Effector memory CD4-positive, alpha-beta T cell (primary cell): ENCODE results near the gene SDHAF2.
A peak's percentile ranks its signal among the peaks of the same experiment; 100 is the strongest.
"Not testable (repeated sequence)": the region's sequence is repeated elsewhere in the genome, so short reads cannot be mapped to it uniquely, and the experiment has no call there.

Experiments
- DNase-seq, 3 donors: peaks; one replicate each; pipeline ENCODE4 v3.0.0-alpha.2; 2020
- H3K27ac ChIP-seq: 2 replicates; pipeline ENCODE4 v1.7.0; 2013; ENCODE audit warnings: mild to moderate bottlenecking, low read length, moderate library complexity; ENCODE audit not compliant: insufficient read depth, poor library complexity, severe bottlenecking
- H3K27me3 ChIP-seq: replicated peaks from 2 replicates; pipeline ENCODE4 v1.7.0; 2013; ENCODE audit warnings: mild to moderate bottlenecking, low read length; ENCODE audit not compliant: insufficient read depth, control insufficient read depth, poor library complexity, severe bottlenecking
- H3K36me3 ChIP-seq: 2 replicates; pipeline ENCODE4 v1.7.0; 2013; ENCODE audit warnings: mild to moderate bottlenecking, low read length, moderate library complexity; ENCODE audit not compliant: control insufficient read depth, insufficient read depth
- H3K4me1 ChIP-seq: 2 replicates; pipeline ENCODE4 v1.7.0; 2013; ENCODE audit warnings: low read length, mild to moderate bottlenecking; ENCODE audit not compliant: control insufficient read depth, insufficient read depth, poor library complexity, severe bottlenecking
- H3K4me3 ChIP-seq: 2 replicates; pipeline ENCODE4 v1.7.0; 2013; ENCODE audit warnings: low read length, low read depth, mild to moderate bottlenecking; ENCODE audit not compliant: insufficient read depth, poor library complexity, severe bottlenecking
- H3K9me3 ChIP-seq: 2 replicates; pipeline ENCODE4 v1.7.0; 2013; ENCODE audit warnings: mild to moderate bottlenecking, low read length, moderate library complexity; ENCODE audit not compliant: control insufficient read depth

The SDHAF2 gene

GRCh38 chr11:61472868-61473267 lies 42.9 kb downstream of the SDHAF2 start:
- Histone ChIP-seq H3K4me3 (no peak overlapping the region), H3K27ac (no peak overlapping the region), H3K9me3 (no peaks in the 10 kb centered on the region), H3K4me1 (peaks cover 4% of the 10 kb centered on the region), H3K27me3 (no peaks in the 10 kb centered on the region), H3K36me3 (peaks cover 8% of the 10 kb centered on the region)
- no peak for DNase-seq

GRCh38 chr11:61473370-61474012 lies 43.6 kb downstream of the SDHAF2 start:
- DNase-seq: no peak
- peaks cover 2% of the 10 kb centered on the region for H3K36me3 ChIP-seq
- peaks cover 6% of the 10 kb centered on the region for H3K4me1 ChIP-seq
- no peaks in the 10 kb centered on the region for H3K27me3 ChIP-seq
- H3K27ac ChIP-seq: no peak overlapping the region
- H3K9me3 ChIP-seq: no peaks in the 10 kb centered on the region
- H3K4me3 ChIP-seq: no peak overlapping the region

GRCh38 chr11:61474013-61474643 lies 44.2 kb downstream of the SDHAF2 start:
- Histone ChIP-seq H3K27ac (no peak overlapping the region), H3K4me1 (peaks cover 6% of the 10 kb centered on the region), H3K27me3 (no peaks in the 10 kb centered on the region), H3K4me3 (no peak overlapping the region), H3K9me3 (no peaks in the 10 kb centered on the region), H3K36me3 (no peaks in the 10 kb centered on the region)
- no peak for DNase-seq

GRCh38 chr11:61475433-61475832 lies 45.5 kb downstream of the SDHAF2 start:
- Histone ChIP-seq H3K27ac (no peak overlapping the region), H3K4me3 (no peak overlapping the region), H3K9me3 (no peaks in the 10 kb centered on the region), H3K27me3 (no peaks in the 10 kb centered on the region), H3K36me3 (no peaks in the 10 kb centered on the region), H3K4me1 (peaks cover 6% of the 10 kb centered on the region)
- no peak for DNase-seq

GRCh38 chr11:61476371-61476770 lies 46.4 kb downstream of the SDHAF2 start:
- no peaks in the 10 kb centered on the region for H3K27me3 ChIP-seq
- peaks cover 6% of the 10 kb centered on the region for H3K4me1 ChIP-seq
- no peak overlapping the region for H3K27ac ChIP-seq
- DNase-seq: no peak
- H3K36me3 ChIP-seq: no peaks in the 10 kb centered on the region
- no peaks in the 10 kb centered on the region for H3K9me3 ChIP-seq
- H3K4me3 ChIP-seq: no peak overlapping the region

GRCh38 chr11:61477126-61477525 lies 47.2 kb downstream of the SDHAF2 start:
- Histone ChIP-seq H3K4me3 (no peak overlapping the region), H3K27me3 (no peaks in the 10 kb centered on the region), H3K27ac (no peak overlapping the region), H3K36me3 (no peaks in the 10 kb centered on the region), H3K4me1 (peaks cover 6% of the 10 kb centered on the region), H3K9me3 (no peaks in the 10 kb centered on the region)
- DNase-seq: no peak

GRCh38 chr11:61477727-61478148 lies 47.8 kb downstream of the SDHAF2 start:
- peak; percentile 13 to 31 (median 15) for DNase-seq
- no peaks in the 10 kb centered on the region for H3K9me3 ChIP-seq

GRCh38 chr11:61479360-61480058 lies 49.6 kb downstream of the SDHAF2 start:
- H3K9me3 ChIP-seq, H3K4me1 ChIP-seq, DNase-seq, H3K36me3 ChIP-seq, H3K27ac ChIP-seq, H3K27me3 ChIP-seq, H3K4me3 ChIP-seq: not testable (repeated sequence)

More at GRCh38 chr11:61477727-61478148, 47.8 kb downstream of the SDHAF2 start:
- no peaks in the 10 kb centered on the region for H3K27me3 ChIP-seq
- H3K4me3 ChIP-seq: no peak overlapping the region
- peaks cover 6% of the 10 kb centered on the region for H3K4me1 ChIP-seq
- no peak overlapping the region for H3K27ac ChIP-seq
- no peaks in the 10 kb centered on the region for H3K36me3 ChIP-seq

- H3K4me3 ChIP-seq: no peak overlapping the region
- peaks cover 6% of the 10 kb centered on the region for H3K4me1 ChIP-seq
Measured at GRCh38 chr11:61480261-61480993, 50.5 kb downstream of the SDHAF2 start.

GRCh38 chr11:61480994-61481335 lies 51.0 kb downstream of the SDHAF2 start:
- Histone ChIP-seq H3K27ac (no peak overlapping the region), H3K4me1 (peaks cover 6% of the 10 kb centered on the region), H3K36me3 (no peaks in the 10 kb centered on the region), H3K4me3 (no peak overlapping the region), H3K27me3 (no peaks in the 10 kb centered on the region), H3K9me3 (no peaks in the 10 kb centered on the region)
- DNase-seq: no peak

More at GRCh38 chr11:61480261-61480993, 50.5 kb downstream of the SDHAF2 start:
- no peak for DNase-seq
- Histone ChIP-seq H3K27me3 (no peaks in the 10 kb centered on the region), H3K36me3 (no peaks in the 10 kb centered on the region), H3K27ac (no peak overlapping the region), H3K9me3 (no peaks in the 10 kb centered on the region)
